GM19455 (cell line): ENCODE results near the gene CHST8.

ENCODE experiments used
- ATAC-seq: cut with Tn5 transposase; IDR thresholded peaks from one replicate; pipeline ENCODE4 v1.9.1; 2021; ENCODE audit not compliant: unreplicated experiment

The CHST8 gene

GRCh38 chr19:33785795-33786194, 164.0 kb downstream of the CHST8 start:
- ATAC-seq = no peak

- no peak for ATAC-seq
Observed at GRCh38 chr19:33788676-33789075, 166.9 kb downstream of the CHST8 start.

DNA sequence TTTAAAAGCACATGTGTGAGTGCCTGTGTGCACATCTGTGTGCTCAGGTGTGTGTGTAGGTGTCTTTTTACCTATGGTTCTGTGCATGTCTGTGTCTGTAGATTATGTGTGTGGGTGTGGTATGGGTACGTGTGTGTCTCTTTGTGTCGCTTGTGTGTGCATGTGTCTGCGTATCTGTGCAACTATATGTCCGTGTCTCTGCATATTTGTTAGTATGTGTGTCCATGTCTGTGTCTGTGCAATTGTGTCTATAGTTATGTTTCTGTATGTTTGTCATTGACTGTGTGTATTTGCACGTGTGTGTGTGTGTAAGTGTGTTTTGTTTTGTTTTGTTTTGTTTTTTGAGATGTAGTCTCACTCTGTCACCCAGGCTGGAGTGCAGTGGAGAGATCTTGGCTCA, 167.6 kb downstream of the CHST8 start:
- ATAC-seq = no peak

- no peak for ATAC-seq
Observed at GRCh38 chr19:33794683-33795369, 173.1 kb downstream of the CHST8 start.

DNA sequence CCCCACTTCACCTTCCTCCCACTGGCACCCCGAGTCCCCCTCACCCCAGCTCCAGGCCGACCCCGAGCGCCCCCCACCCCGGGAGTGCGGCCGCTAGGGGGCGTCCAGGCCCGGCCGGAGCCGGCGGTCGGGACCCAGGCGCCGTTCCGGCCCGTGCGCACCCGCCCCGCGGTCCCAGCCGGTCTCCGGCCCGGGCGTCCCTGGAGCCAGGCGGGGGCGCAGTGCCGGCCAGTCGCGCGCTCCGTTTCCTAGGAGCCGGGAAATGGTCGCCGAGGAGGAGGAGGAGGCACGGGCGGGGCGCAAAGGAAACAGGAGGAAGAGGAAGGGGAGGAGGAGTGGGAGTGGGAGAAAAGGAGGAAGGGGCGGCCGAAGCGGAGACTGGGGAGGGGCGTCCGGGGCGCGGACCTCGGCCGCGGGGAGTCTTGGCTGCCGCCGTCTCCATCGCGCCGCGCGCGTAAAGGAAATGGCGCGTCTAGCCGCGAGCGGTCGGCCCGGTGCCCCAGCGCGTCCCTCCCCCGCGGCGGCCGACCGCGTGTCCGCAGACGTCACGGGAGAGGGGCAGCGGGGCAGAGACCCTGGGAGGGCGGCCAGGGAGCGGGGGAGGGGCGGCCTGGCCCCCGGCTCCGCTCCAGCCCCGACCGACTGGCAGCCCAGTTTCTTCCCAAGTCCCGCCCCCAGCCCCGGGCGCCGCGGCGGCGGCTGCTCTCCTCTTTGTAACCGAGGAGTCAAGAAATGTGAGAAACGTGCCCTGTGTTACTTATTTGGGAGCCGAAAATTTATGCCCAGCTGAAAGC, 173.8 kb downstream of the CHST8 start:
- no peak for ATAC-seq

DNA sequence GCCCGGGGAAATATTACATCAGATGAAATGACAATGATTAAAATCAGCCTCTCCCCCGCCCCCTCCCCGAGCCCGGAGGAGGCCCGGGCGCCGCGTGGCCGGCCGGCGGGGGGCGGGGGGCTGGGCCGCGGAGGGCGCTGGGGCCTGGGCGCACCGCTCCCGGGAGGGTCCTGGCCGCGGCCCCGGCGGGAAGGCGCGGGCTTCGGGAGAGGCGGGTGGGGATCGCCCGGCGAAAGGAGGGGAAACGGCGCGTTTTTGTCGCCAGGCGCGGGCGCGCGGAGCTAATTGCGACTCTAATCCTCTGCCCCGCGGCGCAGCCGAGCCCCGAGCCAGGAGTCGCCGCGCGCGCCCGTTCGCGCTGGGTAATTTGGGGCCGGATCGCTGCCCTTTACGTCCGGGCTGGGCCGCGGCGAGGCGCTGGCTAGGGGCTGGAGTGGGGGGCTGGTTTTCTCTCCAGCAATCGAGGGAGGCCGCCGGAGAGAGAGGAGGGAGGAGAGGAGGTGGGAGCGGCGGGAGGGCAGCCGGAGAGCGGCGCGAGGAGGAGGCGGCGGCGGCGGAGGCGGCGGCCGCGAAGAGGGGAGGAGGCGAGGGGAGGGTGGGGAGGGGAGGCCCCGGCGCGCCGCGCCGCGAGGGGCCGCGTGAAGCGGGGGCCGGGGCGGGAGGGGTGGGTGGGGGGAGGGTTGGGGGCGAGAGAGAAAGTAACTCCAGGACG, 174.6 kb downstream of the CHST8 start, which contains the start of gene KCTD15:
KCTD15 (plus strand) TSS at position 707 of the 712 bp plus-strand sequence. CDS start 3,585 bp downstream, outside the sequence.
- ATAC-seq = no peak

DNA sequence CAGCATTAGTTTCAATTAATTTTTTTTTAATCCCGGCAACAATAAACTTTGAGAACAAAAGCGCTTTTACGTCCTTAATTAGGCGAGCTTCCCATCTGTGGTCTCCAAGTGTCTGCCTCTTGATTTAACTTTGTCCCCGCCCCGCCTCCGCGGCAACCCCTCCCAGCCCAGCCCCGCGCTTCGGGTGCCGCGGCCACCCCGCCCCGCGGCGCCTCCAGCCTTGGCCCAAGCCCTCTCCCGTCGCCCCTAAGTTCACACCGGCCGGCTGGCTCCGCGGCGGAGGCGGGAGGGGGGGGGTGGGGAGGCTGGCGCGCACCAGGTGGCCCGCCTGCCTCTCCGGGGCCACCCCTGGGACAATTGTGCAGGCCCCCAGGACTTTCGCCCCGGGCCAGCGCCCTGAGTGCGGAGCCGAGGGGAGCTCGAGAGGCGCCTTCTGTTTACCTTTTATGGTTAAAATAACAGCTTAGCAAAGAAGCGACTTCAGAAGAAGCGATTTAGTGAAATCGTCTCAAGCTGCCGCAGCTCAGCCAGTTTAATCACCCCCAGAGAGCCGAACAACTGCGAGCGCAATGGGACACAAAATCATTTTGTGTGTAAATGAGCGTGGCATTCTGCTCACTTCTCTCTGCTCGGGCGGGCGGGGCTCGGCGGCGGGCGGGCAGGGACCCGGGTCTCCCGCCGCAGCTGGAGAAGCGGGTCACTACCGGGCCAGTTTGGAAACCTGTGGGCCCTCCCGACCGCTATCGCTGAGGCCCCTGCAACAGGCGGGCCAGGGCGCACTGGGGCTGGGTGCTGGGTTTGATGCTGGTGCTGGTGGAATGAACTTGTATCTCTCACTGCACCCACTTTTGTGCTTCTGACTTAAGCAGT, 176.3 kb downstream of the CHST8 start:
- ATAC-seq = no peak

GRCh38 chr19:33798681-33799111, 176.9 kb downstream of the CHST8 start:
- ATAC-seq = no peak

DNA sequence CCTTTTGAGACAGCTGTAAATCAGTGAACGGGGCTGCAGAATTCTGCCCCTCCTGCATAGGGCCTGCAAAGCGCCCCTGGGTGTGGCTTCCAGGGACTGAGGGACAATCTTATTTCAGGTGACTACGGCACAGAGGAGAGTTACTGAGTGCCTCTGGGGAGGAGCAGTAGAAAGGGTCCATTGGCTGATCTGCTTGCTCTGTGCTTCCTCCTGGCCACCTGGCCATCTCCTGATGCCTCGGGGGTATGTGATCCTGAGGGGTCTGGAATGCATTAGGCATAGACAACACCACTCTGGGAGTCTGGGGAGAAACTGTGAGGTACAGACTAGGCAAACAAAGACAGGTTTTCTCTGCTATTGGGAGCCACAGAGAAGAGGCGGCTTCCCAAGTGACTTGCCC, 177.7 kb downstream of the CHST8 start:
- ATAC-seq = no peak

DNA sequence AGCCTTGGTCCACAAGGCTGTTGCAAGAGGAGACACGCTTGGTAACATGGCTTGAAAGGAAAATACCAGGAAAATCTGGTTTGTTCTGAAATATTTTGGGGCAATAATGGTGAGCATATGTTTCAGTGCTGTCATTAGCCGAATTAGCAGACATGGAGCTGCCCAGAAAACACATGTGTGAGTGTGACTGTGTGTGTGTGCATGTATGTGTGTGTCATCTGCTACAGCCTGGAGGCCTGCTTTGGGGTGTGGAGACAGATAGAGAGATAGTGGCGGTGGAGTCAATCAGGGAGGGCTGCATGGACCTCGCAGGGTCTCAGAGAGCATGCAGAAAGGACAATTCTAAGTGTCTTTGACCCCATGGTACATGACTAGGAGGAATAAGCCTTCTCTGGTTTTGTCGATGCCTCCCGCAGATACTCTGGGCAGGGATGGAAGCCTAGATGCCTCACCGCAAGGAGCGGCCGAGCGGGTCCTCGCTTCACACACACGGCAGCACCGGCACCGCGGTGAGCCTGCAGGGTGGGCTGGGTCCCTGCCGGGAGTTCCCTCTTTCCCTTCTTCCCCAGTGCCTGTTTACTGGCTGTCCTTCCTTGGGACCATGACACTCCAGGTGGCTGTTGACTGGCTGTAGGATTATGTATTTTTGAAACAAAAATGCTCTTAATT, 178.4 kb downstream of the CHST8 start:
- no peak for ATAC-seq

DNA sequence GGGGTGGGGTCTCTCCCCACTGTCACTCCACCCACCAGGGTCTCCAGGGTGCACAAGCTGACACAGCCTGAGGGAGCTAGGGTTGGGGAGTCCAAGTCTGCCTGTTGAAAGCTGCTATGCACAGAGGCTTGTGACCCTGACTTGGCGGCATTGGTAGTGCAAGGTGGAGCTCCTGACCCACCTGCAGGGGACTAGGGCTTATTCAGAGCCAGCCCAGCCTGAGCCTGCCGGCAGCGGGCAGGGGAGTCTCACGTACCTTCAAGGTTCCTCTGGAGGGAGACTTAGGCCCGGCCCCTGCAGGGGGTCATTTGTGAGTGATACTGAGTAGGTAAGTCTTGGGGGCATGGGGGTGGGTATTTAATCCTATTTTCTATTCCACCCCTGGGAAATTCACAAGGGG, 179.7 kb downstream of the CHST8 start:
- ATAC-seq = no peak

GRCh38 chr19:33802001-33802400, 180.2 kb downstream of the CHST8 start:
- ATAC-seq = no peak

DNA sequence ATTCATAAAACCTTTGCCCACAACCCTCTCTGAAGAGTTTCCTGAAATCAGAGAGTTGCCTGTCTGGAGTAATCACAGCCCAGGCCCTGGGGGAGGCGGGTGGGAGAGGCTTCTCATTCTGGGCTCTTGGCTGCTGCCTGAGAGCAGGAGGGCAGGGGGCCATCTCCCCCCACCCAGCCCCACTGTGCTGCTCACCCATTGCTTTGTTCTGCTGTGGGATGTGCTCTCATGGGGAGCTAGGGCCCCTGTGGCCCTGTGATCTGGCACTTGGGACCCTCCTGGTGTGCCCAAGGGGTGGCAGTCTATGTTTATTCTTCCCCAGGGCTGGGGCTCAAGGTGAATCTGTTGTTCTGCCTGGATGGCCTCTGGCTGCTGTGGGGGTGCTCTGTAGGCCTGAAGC, 181.0 kb downstream of the CHST8 start:
- no peak for ATAC-seq

DNA sequence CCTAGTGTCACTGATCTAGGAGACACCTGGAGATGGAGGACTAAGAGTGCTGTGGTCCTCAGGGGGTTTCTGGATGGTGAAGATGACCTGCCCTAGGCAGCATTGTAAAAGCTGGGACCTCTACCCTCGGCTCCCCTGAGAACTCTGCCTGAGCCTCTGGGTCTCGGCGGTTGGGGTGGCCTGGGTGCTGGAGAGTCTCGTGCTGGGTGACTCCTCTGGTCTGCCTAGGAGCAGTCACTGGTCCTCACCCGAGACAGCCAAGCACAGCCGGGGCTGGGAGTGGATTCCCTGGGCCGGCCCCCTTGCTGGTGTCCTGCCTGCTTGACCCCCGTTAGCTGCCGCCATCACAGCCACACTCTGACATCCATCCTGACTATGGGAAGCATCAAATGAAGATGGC, 181.6 kb downstream of the CHST8 start:
- no peak for ATAC-seq

DNA sequence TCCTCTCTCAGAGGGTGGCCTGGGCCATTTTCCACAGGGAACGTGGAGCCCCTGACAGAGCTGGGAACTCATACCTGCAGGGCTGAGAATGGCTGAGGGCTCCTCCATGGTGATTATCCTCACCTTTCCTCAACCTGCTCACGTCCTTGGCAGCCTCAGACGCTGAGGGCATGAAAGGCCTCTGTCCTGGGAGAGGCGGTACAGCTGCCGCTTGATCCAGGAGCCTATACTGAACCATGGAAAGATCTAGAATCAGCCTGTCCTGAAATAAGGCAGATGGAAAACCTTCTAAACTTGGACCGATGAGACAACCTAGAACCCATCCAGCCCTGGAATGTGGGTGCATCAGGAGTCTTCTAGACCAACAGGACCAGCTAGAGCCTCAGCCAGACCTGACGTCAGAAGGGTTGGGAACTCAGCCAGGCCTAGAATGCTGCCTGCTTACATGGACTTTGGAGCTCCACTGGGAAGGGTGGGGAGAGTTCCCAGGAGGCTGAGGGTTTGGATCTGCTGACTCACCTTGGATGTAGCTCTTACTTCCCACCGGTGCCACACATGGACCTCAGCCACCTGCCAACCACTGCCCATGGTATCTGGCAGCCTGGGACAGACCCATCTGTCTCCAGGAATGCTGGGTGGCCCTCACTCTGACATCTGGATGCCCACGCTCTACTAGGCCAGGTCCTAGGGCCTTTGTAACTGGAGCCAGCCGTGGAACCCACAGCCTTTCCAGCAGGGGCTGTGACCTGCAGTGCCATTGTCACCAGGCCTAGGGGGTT, 182.5 kb downstream of the CHST8 start:
- no peak for ATAC-seq

DNA sequence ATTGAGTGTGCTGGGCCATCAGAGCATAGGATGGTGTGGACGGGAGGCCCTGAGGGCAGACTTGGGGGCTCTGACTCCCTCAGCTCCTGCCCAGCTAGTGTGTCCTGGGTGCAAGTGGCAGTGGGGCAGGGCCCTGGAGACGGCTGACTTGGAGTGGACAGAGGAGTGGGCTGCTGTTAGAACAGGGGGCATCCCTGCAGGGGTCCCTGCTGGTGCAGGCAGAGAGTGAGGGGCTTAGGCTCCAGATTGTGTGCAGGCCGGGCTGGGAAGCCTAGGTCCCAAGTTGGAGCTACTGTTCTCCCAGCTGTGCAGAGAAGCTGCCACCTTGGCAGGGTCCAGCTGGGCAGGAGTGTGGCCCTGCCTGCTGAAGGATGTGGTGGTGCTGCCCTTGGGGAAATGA, 183.6 kb downstream of the CHST8 start:
- ATAC-seq = no peak

GRCh38 chr19:33805840-33806433, 184.2 kb downstream of the CHST8 start:
- no peak for ATAC-seq

DNA sequence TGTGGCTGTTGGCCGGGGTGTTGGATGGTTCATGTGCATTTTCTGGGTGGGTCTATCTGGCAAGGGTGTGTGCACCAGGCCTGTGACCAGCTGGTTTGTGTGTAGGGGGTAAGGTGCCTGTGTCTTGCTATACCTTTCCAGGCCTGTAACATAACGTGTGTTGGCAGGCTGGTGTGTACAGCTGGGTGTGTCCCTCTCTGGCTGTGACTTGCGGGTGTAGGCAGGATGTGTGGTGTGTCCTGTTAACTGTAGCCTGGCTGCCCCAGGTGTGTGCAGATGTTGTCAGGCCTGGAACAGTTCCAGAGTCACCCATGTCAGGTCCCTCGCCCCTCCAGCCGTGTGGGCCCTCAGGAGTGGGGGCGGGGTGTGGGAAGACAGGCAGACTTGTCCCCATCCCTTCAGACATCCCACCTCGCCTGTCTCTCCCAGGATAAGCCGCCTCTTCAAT, 184.7 kb downstream of the CHST8 start:
- no peak for ATAC-seq

DNA sequence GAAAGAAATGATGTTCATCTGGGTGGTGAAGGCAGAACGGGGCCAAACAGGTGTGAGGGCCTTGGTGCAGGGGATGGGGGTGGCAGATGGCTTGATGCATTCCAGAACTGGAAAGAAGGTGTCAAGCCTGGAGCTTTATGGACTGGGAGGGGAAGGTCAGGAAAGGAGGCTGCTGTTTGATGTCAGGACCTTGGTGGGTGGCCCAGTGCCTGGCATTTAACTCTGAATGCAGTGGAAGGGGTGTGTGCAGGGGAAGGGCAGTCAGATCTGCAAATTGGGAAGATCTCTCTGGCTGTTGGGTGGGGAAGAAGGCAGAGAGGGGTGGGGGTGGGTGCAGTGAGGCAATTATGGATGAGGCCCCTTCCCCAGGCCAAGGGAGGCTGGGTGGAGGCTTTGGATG, 186.6 kb downstream of the CHST8 start:
- ATAC-seq = no peak
